Psoas muscle (tissue), 8 donors: ENCODE data around the gene FMN2. TPM values are rescaled to one million over a fixed set of nuclear protein-coding genes. Genes with fewer than 3 reads are reported as not detected.

Source experiments
- ATAC-seq, 4 donors: fragments of 200-7000 bp; cut with Tn5 transposase; one replicate each; pipeline ENCODE4 v1.9.1; 2020; ENCODE audit warnings: moderate library complexity in 3 of 4, mild to moderate bottlenecking in 2 of 4
- DNase-seq, 2 donors: peaks; one replicate each; pipeline ENCODE4 v3.0.0-alpha.2; 2020
- H3K27ac ChIP-seq: fragments of 200-600 bp; one replicate; pipeline ENCODE4 v1.8.0; 2022
- H3K27me3 ChIP-seq, 3 donors: fragments of 200-600 bp in 1 of 3; one replicate each; pipeline versions ENCODE4 v1.6.1 to v1.8.0; 2013 to 2022; ENCODE audit warnings: low read length in 2 of 3, mild to moderate bottlenecking in 2 of 3, moderate library complexity in 1 of 3; ENCODE audit not compliant: insufficient read depth in 3 of 3
- H3K36me3 ChIP-seq, 2 donors: fragments of 200-600 bp in 1 of 2; one replicate each; pipeline versions ENCODE4 v1.6.1 to v1.8.0; 2013 to 2022; ENCODE audit warnings: low read depth in 1 of 2, mild to moderate bottlenecking in 1 of 2, moderate library complexity in 1 of 2; ENCODE audit not compliant: insufficient read depth in 1 of 2
- H3K4me1 ChIP-seq: fragments of 200-600 bp; one replicate; pipeline ENCODE4 v1.8.0; 2022
- H3K4me3 ChIP-seq: fragments of 200-600 bp; one replicate; pipeline ENCODE4 v1.8.0; 2022; ENCODE audit warnings: mild to moderate bottlenecking
- H3K9me3 ChIP-seq: fragments of 200-600 bp; one replicate; pipeline ENCODE4 v1.8.0; 2022
- WGBS, 3 donors: extraction: QIAGEN DNeasy Blood & Tissue Kit; methylation state at CpG; one replicate each; pipeline versions ENCODE4 v1.1.6 to v1.1.7; 2013; 5-methylcytosine and 5-hydroxymethylcytosine counted together
- intact Hi-C, 2 donors: fragments of 100-400 bp; cut with DNase I; formaldehyde crosslinking; loops; one replicate each; pipeline versions ENCODE4 v1.11.0 to v1.14.2; 2022
- polyA plus RNA-seq, 3 donors: library from polyadenylated mRNA; stranded (reverse); fragments of 200-250 nt; gene quantifications; one replicate each; pipeline ENCODE4 v1.2.3, GENCODE V29; 2013
- total RNA-seq, 4 donors: library from RNA; stranded (reverse); fragmentation: NEBNext Ultra II Directional in 2 of 4; extraction: Animal tissue kit (Norgen Biotek cat#: 25700) in 2 of 4; gene quantifications; one replicate each; pipeline versions ENCODE4 v1.2.1 to v1.2.4, GENCODE V29; 2021 to 2023
- TF ChIP-seq, protein P1 (sequence below): fragments of 200-600 bp; IDR thresholded peaks from one replicate; pipeline ENCODE4 v1.8.0; 2022; ENCODE audit warnings: antibody characterized with exemption
- donor health status: healthy with polysubstance abuse.
- donor health status: DM: no; HTN: no; CAD: no; lungs with moderate emphysema.
- donor health status: Bipolar disorder and iron deficiency.
- donor health status: healthy.
- donor health status: DM: yes; HTN: yes; CAD: no.
- donor health status: DM: no; HTN: no; CAD: no.
- donor health status: DM: no; HTN: no; CAD: no.
- donor health status: DM: yes; HTN: yes; CAD: no.

The FMN2 gene
- total and polyA plus RNA-seq, 7 donors, result 0.15 to 1.1 (median 0.52) TPM; not detected in 2

DNA sequence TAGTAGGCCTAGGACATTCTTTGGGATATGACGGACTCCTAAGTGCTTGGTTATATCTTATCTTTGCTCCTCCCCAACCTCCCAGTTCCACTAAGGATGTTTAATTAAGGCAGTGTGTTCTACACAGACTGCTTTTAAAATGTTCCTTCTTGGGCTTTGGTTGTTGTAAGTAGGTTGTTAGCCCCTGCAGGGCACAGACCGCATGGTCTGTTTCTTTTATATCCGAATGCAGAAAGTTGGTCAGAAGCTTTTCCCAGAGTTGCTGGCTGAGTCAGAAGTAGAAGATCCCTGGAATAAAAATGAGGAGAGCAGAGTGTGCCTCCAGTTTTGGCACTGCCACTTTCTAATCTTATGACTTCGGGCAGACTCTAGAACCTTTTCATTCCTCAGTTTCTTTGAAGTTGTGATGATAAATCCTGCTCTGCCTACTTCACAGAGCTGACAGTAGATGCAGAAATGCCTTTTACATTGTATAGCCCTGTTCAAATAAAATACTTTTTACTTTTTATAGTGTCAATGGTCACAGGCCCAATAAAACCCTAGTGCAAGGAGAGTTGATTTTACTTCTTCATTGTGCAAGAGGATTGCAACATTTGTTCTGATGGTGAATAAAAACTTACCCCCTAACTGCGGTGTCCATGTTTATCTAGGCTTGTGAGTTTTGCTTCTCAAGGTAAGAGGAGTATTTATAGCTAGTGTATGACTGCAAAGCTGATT lies 18.4 kb downstream of the FMN2 start:
- no peak for DNase-seq
- H3K27me3 ChIP-seq, result no peaks in the 10 kb centered on the region
- TF ChIP-seq, protein P1, sequence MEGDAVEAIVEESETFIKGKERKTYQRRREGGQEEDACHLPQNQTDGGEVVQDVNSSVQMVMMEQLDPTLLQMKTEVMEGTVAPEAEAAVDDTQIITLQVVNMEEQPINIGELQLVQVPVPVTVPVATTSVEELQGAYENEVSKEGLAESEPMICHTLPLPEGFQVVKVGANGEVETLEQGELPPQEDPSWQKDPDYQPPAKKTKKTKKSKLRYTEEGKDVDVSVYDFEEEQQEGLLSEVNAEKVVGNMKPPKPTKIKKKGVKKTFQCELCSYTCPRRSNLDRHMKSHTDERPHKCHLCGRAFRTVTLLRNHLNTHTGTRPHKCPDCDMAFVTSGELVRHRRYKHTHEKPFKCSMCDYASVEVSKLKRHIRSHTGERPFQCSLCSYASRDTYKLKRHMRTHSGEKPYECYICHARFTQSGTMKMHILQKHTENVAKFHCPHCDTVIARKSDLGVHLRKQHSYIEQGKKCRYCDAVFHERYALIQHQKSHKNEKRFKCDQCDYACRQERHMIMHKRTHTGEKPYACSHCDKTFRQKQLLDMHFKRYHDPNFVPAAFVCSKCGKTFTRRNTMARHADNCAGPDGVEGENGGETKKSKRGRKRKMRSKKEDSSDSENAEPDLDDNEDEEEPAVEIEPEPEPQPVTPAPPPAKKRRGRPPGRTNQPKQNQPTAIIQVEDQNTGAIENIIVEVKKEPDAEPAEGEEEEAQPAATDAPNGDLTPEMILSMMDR, result no peak
- no peaks in the 10 kb centered on the region for H3K36me3 ChIP-seq
- no peaks in the 10 kb centered on the region for H3K4me1 ChIP-seq
- no peak overlapping the region for H3K27ac ChIP-seq
- intact Hi-C loops, result no loop called here
- no peak overlapping the region for H3K4me3 ChIP-seq
- no peaks in the 10 kb centered on the region for H3K9me3 ChIP-seq
- WGBS, 3 donors, result 74 to 86% (median 75%) methylated on average over 5 of the region's 5 CpGs
- ATAC-seq, result no peak

DNA sequence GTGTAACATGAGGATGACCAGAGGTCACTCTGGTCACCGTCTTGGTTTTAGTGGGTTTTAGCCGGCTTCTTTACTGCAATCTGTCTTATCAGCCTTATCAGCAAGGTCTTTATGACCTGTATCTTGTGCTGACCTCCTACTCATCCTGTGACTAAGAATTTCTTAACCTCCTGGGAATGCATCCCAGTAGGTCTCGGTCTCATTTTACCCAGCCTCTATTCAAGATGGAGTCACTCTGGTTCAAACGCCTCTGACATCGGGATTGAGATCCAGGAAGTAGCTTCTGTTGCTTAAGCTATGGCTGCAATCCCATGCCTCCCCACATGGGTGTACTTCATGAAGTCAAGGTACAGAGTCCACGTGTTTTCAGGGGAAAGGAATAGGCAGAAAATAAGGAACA lies 19.9 kb downstream of the FMN2 start:
- intact Hi-C loops, result no loop called here
- Histone ChIP-seq H3K4me1 (no peaks in the 10 kb centered on the region), H3K27ac (no peak overlapping the region), H3K9me3 (no peaks in the 10 kb centered on the region), H3K36me3 (no peaks in the 10 kb centered on the region), H3K27me3 (no peaks in the 10 kb centered on the region), H3K4me3 (no peak overlapping the region)
- no peak for ATAC-seq
- no peak for DNase-seq
- WGBS, 3 donors, result 72 to 75% (median 74%) methylated on average over 6 of the region's 6 CpGs
- TF ChIP-seq, protein P1, result no peak

DNA sequence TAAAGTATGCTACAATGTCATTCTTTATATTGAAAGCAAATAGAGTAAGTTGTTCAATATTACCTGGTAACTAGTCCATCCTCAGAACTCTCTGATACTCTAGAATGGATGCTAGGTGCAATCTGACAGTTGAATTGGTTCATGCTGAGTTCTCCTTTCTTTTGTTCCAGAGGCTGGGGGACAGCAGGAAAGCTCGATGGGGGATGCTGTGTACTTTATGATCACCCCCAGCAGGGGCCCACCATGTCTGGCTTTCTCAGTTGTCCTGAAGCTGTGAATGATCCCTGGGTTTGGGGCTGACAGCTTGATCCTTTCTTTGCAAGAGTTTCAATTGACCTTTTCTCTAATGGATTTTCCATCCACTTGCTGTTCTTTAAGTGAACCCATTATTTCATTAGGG lies 22.5 kb downstream of the FMN2 start:
- Histone ChIP-seq H3K27me3 (no peaks in the 10 kb centered on the region), H3K36me3 (no peaks in the 10 kb centered on the region), H3K4me1 (no peaks in the 10 kb centered on the region), H3K27ac (no peak overlapping the region), H3K4me3 (no peak overlapping the region), H3K9me3 (no peaks in the 10 kb centered on the region)
- intact Hi-C loops, result no loop called here
- WGBS, 3 donors, result 10 to 48% (median 17%) methylated on average over 1 of the region's 1 CpG
- DNase-seq, result no peak
- TF ChIP-seq, protein P1, result no peak
- no peak for ATAC-seq

DNA sequence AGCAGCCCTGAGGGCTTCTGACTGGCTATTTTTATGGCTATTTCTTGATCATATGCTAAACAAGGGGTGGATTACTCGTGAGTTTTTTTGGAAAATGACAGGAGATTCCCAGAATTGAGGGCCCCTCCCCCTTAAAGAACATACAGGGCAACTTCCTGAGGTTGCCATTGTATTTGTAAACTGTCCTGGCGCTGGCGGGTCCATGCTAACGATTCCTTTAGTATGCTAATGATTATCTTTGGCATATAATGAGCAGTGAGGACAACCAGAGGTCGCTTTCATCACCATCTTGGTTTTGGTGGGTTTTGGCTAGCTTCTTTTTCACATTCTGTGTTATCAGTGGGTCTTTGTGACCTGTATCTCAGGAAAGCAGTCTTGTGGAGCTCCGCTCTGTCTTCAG lies 24.1 kb downstream of the FMN2 start:
- 71 to 81% (median 80%) methylated on average over 6 of the region's 6 CpGs for WGBS, 3 donors
- H3K4me3 ChIP-seq, result no peak overlapping the region
- H3K36me3 ChIP-seq, result no peaks in the 10 kb centered on the region
- ATAC-seq (no peak), DNase-seq (no peak)
- intact Hi-C loops, result no loop called here
- H3K4me1 ChIP-seq, result no peaks in the 10 kb centered on the region
- H3K27me3 ChIP-seq, result no peaks in the 10 kb centered on the region
- TF ChIP-seq, protein P1, result no peak
- H3K27ac ChIP-seq, result no peak overlapping the region
- no peaks in the 10 kb centered on the region for H3K9me3 ChIP-seq
